ENCODE data around the gene SPDL1.

The SPDL1 gene

DNA sequence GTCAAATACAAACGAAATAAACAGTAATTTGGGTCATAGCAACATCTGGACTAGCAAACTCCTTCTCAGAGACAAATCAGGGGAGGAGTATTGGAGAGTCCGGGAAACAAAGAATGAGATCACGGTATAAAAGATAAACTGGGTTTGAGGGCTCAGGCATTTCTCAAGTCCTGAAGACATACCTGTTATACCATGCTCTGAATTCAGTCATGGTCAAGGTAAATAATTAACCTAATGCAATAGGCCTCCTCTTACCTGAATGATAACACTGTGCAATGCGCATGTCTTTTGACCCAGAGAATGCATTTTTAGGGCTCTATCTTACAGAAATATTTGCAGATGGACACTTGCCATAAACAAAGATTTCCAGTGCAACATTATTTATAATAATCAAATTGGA, 31.9 kb upstream of the SPDL1 start:
- TF ChIP-seq, protein P1, sequence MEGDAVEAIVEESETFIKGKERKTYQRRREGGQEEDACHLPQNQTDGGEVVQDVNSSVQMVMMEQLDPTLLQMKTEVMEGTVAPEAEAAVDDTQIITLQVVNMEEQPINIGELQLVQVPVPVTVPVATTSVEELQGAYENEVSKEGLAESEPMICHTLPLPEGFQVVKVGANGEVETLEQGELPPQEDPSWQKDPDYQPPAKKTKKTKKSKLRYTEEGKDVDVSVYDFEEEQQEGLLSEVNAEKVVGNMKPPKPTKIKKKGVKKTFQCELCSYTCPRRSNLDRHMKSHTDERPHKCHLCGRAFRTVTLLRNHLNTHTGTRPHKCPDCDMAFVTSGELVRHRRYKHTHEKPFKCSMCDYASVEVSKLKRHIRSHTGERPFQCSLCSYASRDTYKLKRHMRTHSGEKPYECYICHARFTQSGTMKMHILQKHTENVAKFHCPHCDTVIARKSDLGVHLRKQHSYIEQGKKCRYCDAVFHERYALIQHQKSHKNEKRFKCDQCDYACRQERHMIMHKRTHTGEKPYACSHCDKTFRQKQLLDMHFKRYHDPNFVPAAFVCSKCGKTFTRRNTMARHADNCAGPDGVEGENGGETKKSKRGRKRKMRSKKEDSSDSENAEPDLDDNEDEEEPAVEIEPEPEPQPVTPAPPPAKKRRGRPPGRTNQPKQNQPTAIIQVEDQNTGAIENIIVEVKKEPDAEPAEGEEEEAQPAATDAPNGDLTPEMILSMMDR (conservative IDR thresholded peaks at IDR 0.05), result no peak
- no peak overlapping the region for H3K27ac ChIP-seq

GRCh38 chr5:169554251-169554650, 29.3 kb upstream of the SPDL1 start:
- TF ChIP-seq, protein P1 (conservative IDR thresholded peaks at IDR 0.05), result no peak

DNA sequence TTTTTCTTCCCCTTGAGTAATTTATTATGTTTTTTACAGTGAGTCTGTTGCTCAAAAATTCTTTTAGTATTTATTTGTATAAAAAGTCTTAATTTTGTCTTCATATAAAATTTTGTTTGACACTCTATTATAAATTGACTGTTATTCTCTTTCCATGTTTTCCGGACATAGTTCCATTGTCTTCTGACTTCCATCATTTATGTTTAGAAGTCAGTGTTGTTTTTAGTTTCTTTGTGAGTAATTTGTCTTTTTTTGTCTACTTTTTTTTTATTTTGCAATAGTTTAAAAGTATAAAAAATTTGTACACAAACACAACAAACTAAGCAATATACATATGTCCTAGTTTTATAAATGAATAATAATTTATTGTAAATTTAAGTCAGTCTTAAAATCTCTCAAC, 25.7 kb upstream of the SPDL1 start:
- TF ChIP-seq, protein P1 (conservative IDR thresholded peaks at IDR 0.05), result no peak
- no peak overlapping the region for H3K27ac ChIP-seq

More at GRCh38 chr5:169554251-169554650, 29.3 kb upstream of the SPDL1 start:
- H3K27ac ChIP-seq, result no peak overlapping the region

DNA sequence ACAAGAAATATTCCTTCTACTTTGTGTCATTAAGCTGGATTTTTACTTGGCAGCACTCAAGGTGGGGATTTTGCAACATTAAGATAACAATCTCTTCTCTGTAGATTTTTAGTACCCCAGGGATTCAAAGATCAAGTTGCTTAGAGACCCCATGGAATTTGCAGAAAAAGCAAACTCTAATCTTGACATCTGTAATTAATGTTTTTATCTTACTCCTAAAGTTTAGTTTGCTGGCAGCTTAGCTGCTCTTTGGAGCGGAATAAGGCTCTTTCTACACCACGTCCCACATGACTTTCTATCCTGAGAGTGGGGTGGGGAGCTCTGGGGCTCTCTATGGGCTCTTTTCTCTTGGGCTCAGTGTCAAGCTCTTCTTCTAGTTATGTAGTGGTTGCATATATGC, 21.7 kb upstream of the SPDL1 start:
- no peak overlapping the region for H3K27ac ChIP-seq
- TF ChIP-seq, protein P1 (conservative IDR thresholded peaks at IDR 0.05), result no peak

- no peak overlapping the region for H3K27ac ChIP-seq
- TF ChIP-seq, protein P1 (conservative IDR thresholded peaks at IDR 0.05), result no peak
Observed at GRCh38 chr5:169563369-169563768, 20.2 kb upstream of the SPDL1 start.

GRCh38 chr5:169566202-169566601, 17.4 kb upstream of the SPDL1 start:
- no peak overlapping the region for H3K27ac ChIP-seq
- TF ChIP-seq, protein P1 (conservative IDR thresholded peaks at IDR 0.05), result no peak

DNA sequence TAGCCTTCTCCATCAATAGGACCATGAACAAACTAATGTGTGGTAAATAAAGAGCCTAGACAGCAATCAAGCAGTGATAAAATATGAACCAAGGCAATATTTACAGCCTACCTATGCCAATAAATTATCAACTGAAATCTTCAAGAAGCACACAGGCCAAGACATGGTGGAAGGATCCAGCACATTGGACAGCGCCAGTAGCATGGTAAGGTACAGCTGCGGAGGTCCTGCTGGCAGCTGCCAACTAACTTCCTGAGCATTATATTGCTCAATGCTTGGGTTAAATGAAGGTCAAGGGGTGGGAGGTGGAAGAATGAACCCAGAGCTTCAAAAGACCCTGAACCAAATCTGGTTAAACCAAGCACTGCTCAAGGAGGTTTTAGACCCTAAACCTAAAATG, 16.5 kb upstream of the SPDL1 start:
- TF ChIP-seq, protein P1 (conservative IDR thresholded peaks at IDR 0.05), result no peak
- H3K27ac ChIP-seq, result no peak overlapping the region

DNA sequence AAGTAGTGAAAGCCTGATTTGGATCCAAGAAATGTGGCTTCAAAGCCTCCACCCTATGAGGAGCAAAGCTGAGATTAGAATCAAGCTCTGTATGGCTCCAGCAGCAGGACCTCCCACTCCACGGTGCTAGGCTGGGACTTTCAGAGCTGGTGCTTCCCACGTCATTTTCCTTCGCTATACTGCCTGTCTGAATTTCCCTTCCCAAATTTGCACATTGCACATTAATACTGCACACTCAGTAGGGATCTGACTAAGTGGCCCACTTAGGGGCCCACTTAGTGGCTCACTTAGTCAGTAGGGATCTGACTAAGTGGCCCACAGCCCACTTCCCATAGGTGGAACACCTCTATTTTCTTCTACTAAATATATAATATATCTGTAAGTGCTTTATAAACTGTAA, 14.1 kb upstream of the SPDL1 start:
- TF ChIP-seq, protein P1 (conservative IDR thresholded peaks at IDR 0.05), result no peak
- H3K27ac ChIP-seq, result no peak overlapping the region

All from VCaP (cell line).